Iris pigment epithelial cell (primary cell): ENCODE measurements around the gene PM20D1.

Experiments
- DNase-seq: peaks from one replicate; pipeline ENCODE4 v3.0.0-alpha.2; 2011; ENCODE audit warnings: low read depth

The PM20D1 gene

GRCh38 chr1:205803986-205804385, 45.9 kb downstream of the PM20D1 start:
- DNase-seq, result no peak

- no peak for DNase-seq
Measured at GRCh38 chr1:205802060-205802459, 47.9 kb downstream of the PM20D1 start.

GRCh38 chr1:205800981-205801703, 48.8 kb downstream of the PM20D1 start:
- DNase-seq, result no peak

- DNase-seq, result no peak
Measured at GRCh38 chr1:205800427-205800826, 49.5 kb downstream of the PM20D1 start.

GRCh38 chr1:205798577-205798976, 51.4 kb downstream of the PM20D1 start:
- DNase-seq, result no peak

GRCh38 chr1:205797168-205797567, 52.8 kb downstream of the PM20D1 start:
- DNase-seq, result no peak

- DNase-seq, result no peak
Measured at GRCh38 chr1:205794011-205794730, 55.8 kb downstream of the PM20D1 start.

GRCh38 chr1:205792961-205793673, 56.8 kb downstream of the PM20D1 start:
- no peak for DNase-seq

GRCh38 chr1:205792481-205792881, 57.5 kb downstream of the PM20D1 start:
- no peak for DNase-seq

- peak; percentile 52 for DNase-seq
Measured at GRCh38 chr1:205791568-205792180, 58.3 kb downstream of the PM20D1 start.

GRCh38 chr1:205787287-205787916, 62.5 kb downstream of the PM20D1 start:
- no peak for DNase-seq

GRCh38 chr1:205786601-205787000, 63.3 kb downstream of the PM20D1 start:
- no peak for DNase-seq

GRCh38 chr1:205785446-205785845, 64.5 kb downstream of the PM20D1 start:
- DNase-seq, result no peak

GRCh38 chr1:205783904-205784303, 66.0 kb downstream of the PM20D1 start:
- peak; percentile 47 for DNase-seq

GRCh38 chr1:205783433-205783795, 66.5 kb downstream of the PM20D1 start:
- DNase-seq, result no peak

- no peak for DNase-seq
Measured at GRCh38 chr1:205782627-205783432, 67.1 kb downstream of the PM20D1 start.

GRCh38 chr1:205780335-205780734, 69.6 kb downstream of the PM20D1 start:
- DNase-seq, result no peak
